Upper lobe of left lung (tissue), 6 donors: ENCODE data around the gene IL20RB. TPM values are rescaled to one million over a fixed set of nuclear protein-coding genes. Genes with fewer than 3 reads are reported as not detected.

Experiments
- ATAC-seq, 2 donors: fragments of 200-7000 bp; cut with Tn5 transposase; one replicate each; pipeline ENCODE4 v1.9.1; 2022; ENCODE audit warnings: mild to moderate bottlenecking in 2 of 2, moderate library complexity in 2 of 2; ENCODE audit not compliant: low FRiP score in 2 of 2
- DNase-seq, 2 donors: peaks; one replicate each; pipeline ENCODE4 v3.0.0-alpha.2; 2019 to 2020
- H3K27ac ChIP-seq, 4 donors: fragments of 200-600 bp; sonication (generic); one replicate each; pipeline ENCODE4 v1.5.1; 2016 to 2019
- H3K27me3 ChIP-seq, 4 donors: fragments of 200-600 bp; sonication (generic); one replicate each; pipeline ENCODE4 v1.5.1; 2017 to 2019
- H3K36me3 ChIP-seq, 4 donors: fragments of 200-600 bp; sonication (generic); one replicate each; pipeline ENCODE4 v1.5.1; 2016 to 2019
- H3K4me1 ChIP-seq, 4 donors: fragments of 200-600 bp; sonication (generic); one replicate each; pipeline ENCODE4 v1.5.1; 2018 to 2019
- H3K4me3 ChIP-seq, 4 donors: fragments of 200-600 bp; sonication (generic); one replicate each; pipeline ENCODE4 v1.5.1; 2017 to 2019; ENCODE audit warnings: mild to moderate bottlenecking in 2 of 4, moderate library complexity in 1 of 4
- H3K9me3 ChIP-seq, 4 donors: fragments of 200-600 bp; sonication (generic); one replicate each; pipeline ENCODE4 v1.5.1; 2018 to 2019
- CTCF ChIP-seq, 6 experiments: fragments of 450-650 bp in 4 of 6; fragments of 200-600 bp in 2 of 6; sonication (generic) in 2 of 6; IDR thresholded peaks; one replicate each; pipeline ENCODE4 v1.5.1; 2016 to 2019; ENCODE audit warnings: antibody characterized with exemption in 6 of 6
- EP300 ChIP-seq, 4 donors: sonication (generic); formaldehyde crosslinking; IDR thresholded peaks; one replicate each; pipeline ENCODE4 v1.5.1; 2017; ENCODE audit warnings: antibody characterized with exemption in 4 of 4, control low read depth in 2 of 4
- POLR2A ChIP-seq, 4 donors: fragments of 450-650 bp; IDR thresholded peaks; one replicate each; pipeline ENCODE4 v1.5.1; 2016 to 2017; ENCODE audit warnings: antibody characterized with exemption in 4 of 4, mild to moderate bottlenecking in 2 of 4
- POLR2AphosphoS5 ChIP-seq, 2 donors: sonication (generic); formaldehyde crosslinking; IDR thresholded peaks; one replicate each; pipeline ENCODE4 v1.5.1; 2017; ENCODE audit warnings: antibody characterized with exemption in 2 of 2
- WGBS, 2 donors: methylation state at CpG; one replicate each; pipeline ENCODE4 v1.1.5; 2017 to 2018; 5-methylcytosine and 5-hydroxymethylcytosine counted together
- total RNA-seq, 6 donors: library from RNA; depleted of rRNA in 4 of 6; stranded (reverse); fragments of >200 nt in 4 of 6; gene quantifications; one replicate each; pipeline versions ENCODE4 v1.1.0 to v1.2.1, GENCODE V29; 2016 to 2021
- donor health status: DM: no; HTN: no; CAD: no; lungs with moderate emphysema.
- donor health status: DM: no; HTN: yes; CAD: no; lungs with severe emphysema.

The IL20RB gene
- total RNA-seq, 6 donors from 2014 or later, result 0.80 to 22.9 (median 1.1) TPM

- Histone ChIP-seq H3K4me1 (no peaks in the 10 kb centered on the region), H3K9me3 (no peaks in the 10 kb centered on the region), H3K4me3 (no peak overlapping the region), H3K27me3 (no peaks in the 10 kb centered on the region), H3K36me3 (no peaks in the 10 kb centered on the region), H3K27ac (no peak overlapping the region)
- TF ChIP-seq POLR2AphosphoS5 (IDR thresholded peaks at IDR 0.05) (no peak), POLR2A (IDR thresholded peaks at IDR 0.05) (no peak), EP300 (IDR thresholded peaks at IDR 0.05) (no peak), CTCF (IDR thresholded peaks at IDR 0.05) (no peak)
- WGBS, 2 donors, result 77 to 81% methylated on average over 3 of the region's 3 CpGs
- no peak for DNase-seq
- no peak for ATAC-seq
These were observed 50.3 kb downstream of the IL20RB start for GRCh38 chr3:137008131-137008530.

GRCh38 chr3:137008976-137009375 lies 51.2 kb downstream of the IL20RB start:
- no peak for ATAC-seq

GRCh38 chr3:137010137-137010536 lies 52.4 kb downstream of the IL20RB start:
- Histone ChIP-seq H3K4me1 (peaks cover 0 to 6% (median 5%) of the 10 kb centered on the region in 4 donors), H3K27me3 (no peaks in the 10 kb centered on the region), H3K27ac (no peak overlapping the region), H3K36me3 (no peaks in the 10 kb centered on the region), H3K4me3 (no peak overlapping the region), H3K9me3 (no peaks in the 10 kb centered on the region)
- DNase-seq, result no peak
- no peak for TF ChIP-seq CTCF (IDR thresholded peaks at IDR 0.05)
- TF ChIP-seq POLR2AphosphoS5 (IDR thresholded peaks at IDR 0.05), result no peak
- no peak for TF ChIP-seq EP300 (IDR thresholded peaks at IDR 0.05)
- no peak for TF ChIP-seq POLR2A (IDR thresholded peaks at IDR 0.05)
- 91 to 95% methylated on average over 6 of the region's 6 CpGs for WGBS, 2 donors
- ATAC-seq, result no peak

More at GRCh38 chr3:137008976-137009375, 51.2 kb downstream of the IL20RB start:
- H3K27me3 ChIP-seq, result no peaks in the 10 kb centered on the region
- no peak for DNase-seq
- 94 to 95% methylated on average over 4 of the region's 4 CpGs for WGBS, 2 donors
- no peaks in the 10 kb centered on the region for H3K9me3 ChIP-seq
- no peak overlapping the region for H3K4me3 ChIP-seq
- no peaks in the 10 kb centered on the region for H3K36me3 ChIP-seq
- peaks cover 0 to 3% (median 2%) of the 10 kb centered on the region in 4 donors for H3K4me1 ChIP-seq
- H3K27ac ChIP-seq, result no peak overlapping the region
- TF ChIP-seq EP300 (IDR thresholded peaks at IDR 0.05) (no peak), CTCF (IDR thresholded peaks at IDR 0.05) (no peak), POLR2AphosphoS5 (IDR thresholded peaks at IDR 0.05) (no peak), POLR2A (IDR thresholded peaks at IDR 0.05) (no peak)

GRCh38 chr3:137011153-137011552 lies 53.4 kb downstream of the IL20RB start:
- H3K27me3 ChIP-seq, result no peaks in the 10 kb centered on the region
- no peak for ATAC-seq
- 94% methylated on average over 2 to 4 of the region's 4 CpGs for WGBS, 2 donors
- H3K4me3 ChIP-seq, result no peak overlapping the region
- no peaks in the 10 kb centered on the region for H3K36me3 ChIP-seq
- no peak overlapping the region for H3K27ac ChIP-seq
- peaks cover 0 to 6% (median 5%) of the 10 kb centered on the region in 4 donors for H3K4me1 ChIP-seq
- no peak for TF ChIP-seq CTCF (IDR thresholded peaks at IDR 0.05)
- TF ChIP-seq EP300 (IDR thresholded peaks at IDR 0.05), result no peak
- TF ChIP-seq POLR2A (IDR thresholded peaks at IDR 0.05), result no peak
- no peak for TF ChIP-seq POLR2AphosphoS5 (IDR thresholded peaks at IDR 0.05)
- H3K9me3 ChIP-seq, result no peaks in the 10 kb centered on the region
- no peak for DNase-seq

- no peak for DNase-seq
- Histone ChIP-seq H3K4me1 (peaks cover 0 to 6% (median 5%) of the 10 kb centered on the region in 4 donors), H3K27ac (no peak overlapping the region), H3K9me3 (no peaks in the 10 kb centered on the region), H3K36me3 (no peaks in the 10 kb centered on the region), H3K4me3 (no peak overlapping the region), H3K27me3 (no peaks in the 10 kb centered on the region)
- peak in 1 of 2 donors; percentile 27 for ATAC-seq
- WGBS, 2 donors, result 66 to 80% methylated on average over 3 of the region's 3 CpGs
- no peak for TF ChIP-seq POLR2AphosphoS5 (IDR thresholded peaks at IDR 0.05)
- no peak for TF ChIP-seq EP300 (IDR thresholded peaks at IDR 0.05)
- TF ChIP-seq CTCF (IDR thresholded peaks at IDR 0.05), result no peak
- no peak for TF ChIP-seq POLR2A (IDR thresholded peaks at IDR 0.05)
These were observed 54.3 kb downstream of the IL20RB start for GRCh38 chr3:137012097-137012501.
